T follicular helper cell (primary cell): Measurements from ENCODE around the gene UBTF.

Source experiments
- DNase-seq: peaks from one replicate; pipeline ENCODE4 v3.0.0-alpha.2; 2020; ENCODE audit warnings: low read depth

UBTF gene

DNA sequence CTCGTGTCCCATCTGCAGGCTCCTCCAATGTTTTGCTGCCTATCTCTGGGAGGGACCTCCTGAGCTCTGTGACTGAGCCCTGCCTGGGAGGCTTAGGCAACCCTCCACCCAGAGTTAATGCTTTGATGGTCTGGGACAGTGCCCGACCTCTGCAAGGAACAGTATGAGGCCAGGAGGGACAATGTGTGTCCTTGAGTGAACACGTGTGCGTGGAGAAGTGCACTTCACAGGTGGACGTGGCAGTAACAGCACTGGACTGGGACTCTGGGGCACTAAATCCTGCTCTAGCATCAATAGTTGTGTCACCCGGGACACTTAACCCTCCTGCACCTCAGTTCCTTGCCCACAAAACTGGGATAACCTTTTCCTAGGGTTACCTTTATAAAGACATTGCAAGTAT, 4.6 kb downstream of the UBTF start:
- no peak for DNase-seq

GRCh38 chr17:44214230-44214494, 5.3 kb downstream of the UBTF start:
- DNase-seq: no peak

DNA sequence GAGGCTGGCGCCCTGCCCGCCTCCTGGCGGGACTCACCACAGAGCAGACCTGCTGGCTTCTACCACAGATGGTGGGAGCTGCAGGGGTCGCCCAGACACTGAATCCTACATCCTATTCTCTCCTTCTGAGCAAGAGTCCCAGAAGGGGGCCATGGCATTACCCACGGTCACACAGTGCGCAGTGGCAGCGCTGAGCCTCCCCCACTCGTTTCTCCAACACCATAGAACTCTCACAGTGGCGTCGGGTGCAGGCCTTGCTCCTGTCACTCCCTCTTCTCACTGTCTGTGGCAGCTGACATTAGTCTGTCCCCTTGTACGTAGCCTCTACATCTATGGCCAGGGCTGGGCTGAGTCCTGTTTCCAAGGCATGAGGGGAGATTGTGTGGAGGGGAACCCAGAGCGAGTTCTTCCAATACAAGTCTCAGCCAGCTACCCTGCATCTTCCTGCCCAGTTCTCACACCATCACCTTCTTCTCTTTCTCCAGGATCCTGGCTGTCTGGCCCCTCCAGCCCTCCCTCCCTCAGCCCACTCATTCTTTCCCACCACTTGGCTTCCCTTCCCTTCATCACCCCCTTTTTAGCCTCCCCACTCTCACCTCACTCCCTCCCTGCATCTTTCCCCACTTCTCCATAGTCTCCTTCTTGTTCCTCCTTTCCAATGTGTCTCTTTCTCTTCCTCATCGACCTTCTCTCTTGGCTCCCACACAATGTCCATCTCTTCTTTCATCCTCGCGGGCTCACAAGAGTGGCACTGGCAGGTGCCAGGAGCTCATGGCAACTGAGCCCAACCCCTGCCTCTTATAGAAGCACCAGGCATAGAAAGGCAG, 5.9 kb downstream of the UBTF start:
- DNase-seq: no peak

DNA sequence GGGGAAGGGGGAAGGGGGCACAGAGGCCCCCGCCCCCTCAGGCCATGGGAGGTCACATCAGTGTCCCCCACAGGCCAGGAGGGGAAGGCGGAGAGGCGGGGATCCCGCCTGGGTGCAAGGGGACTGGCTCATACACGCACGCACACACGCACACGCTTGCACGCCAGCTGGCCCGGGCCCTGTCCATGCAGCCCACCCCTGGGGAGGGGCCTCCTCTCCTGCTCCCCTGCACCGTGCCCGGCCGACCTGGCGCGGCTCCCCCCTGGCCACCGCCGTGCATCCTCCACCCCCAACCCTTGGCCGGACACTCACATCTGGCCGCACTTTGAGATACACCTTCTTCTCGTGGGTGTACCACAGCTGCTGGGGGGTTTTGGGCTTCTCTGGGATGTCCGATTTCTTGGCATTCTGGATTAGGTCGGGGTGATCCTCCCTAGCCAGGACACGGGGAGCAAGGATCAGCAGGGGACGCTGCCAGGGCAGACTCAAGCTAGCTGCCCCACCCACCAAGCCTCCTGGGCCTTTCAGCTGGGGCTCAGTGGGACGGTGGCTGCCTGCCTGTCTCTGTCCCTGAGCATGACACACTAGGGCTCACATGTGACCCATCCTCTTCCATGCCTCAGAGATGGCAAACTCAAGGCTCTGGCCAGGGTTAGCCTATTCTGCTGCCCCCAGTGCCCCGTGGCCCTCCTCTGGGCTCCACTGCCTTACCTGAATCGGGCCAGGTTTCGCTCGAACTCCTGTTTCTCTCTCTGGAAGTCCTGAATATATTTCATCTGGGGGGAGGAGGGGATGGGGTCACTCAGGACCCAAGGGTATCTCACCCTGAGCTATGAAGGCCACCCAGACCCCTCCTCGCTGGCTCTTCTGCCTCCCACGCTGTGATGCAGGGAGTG, 6.7 kb downstream of the UBTF start:
- DNase-seq: no peak

GRCh38 chr17:44211281-44212265, 7.9 kb downstream of the UBTF start:
- DNase-seq: no peak

- DNase-seq: peak; percentile 85
Measured at GRCh38 chr17:44210342-44211192, 8.9 kb downstream of the UBTF start.

- DNase-seq: no peak
Measured at GRCh38 chr17:44209786-44210341, 9.6 kb downstream of the UBTF start.

- no peak for DNase-seq
Measured at GRCh38 chr17:44207743-44208142, 11.7 kb downstream of the UBTF start.

DNA sequence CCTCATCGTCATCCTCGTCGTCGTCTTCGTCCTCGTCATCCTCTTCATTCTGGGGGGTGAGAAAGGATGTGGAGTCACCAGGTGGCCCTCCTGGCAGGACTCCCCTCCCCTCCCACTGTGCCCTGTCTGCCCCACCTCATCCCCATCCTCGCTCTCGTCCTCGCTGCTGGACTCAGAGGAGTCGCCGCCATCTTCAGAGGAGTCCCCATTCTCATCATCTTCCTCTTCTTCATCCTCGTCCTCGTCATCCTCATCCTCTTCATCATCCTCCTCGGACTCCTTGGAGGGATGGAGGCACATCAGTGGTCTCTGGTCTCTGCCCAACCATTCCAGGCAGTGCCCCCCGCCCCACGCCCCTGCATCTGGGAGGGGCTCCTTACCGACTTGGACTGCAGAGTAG, 12.2 kb downstream of the UBTF start:
- no peak for DNase-seq

GRCh38 chr17:44206825-44207155, 12.7 kb downstream of the UBTF start:
- no peak for DNase-seq

DNA sequence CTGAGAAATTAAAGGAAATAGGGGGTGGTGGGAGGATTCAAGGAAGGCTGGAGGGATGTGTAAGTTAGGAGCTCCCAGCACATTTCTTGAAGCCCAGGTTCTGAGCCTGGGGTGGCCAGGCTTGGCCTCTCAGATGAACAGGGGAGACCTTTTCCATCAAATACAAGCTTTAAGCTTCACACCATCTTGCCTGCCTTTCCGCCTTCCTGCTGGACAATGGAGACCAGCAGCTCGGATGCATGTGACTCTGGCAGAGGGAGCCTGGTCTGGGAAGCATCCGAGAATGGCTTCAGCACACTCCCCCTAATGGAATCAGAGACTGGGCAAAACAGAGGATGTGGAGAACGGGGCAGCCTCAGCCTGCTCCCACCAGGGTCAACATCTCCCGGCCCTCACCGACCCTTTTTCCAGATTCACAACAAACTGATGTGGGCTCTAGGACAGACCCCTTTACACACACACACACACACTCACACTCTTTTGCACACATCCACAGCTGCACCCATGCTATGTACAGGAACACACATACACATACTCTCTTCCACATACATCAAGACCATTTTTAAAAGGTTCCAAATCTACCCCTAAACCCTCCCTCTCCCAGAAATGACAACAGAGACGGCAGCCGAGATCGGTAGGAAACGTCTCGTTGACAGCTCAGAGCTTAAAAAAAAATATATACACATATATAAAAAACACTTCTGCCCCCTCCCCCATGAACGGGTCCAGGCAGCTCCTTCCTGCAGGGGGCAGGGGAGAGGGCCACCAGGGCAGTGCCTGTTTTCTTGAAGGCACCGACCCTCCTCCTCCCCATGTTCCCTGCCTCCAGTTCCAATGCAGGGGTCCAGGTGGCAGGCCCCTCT, 13.3 kb downstream of the UBTF start:
- DNase-seq: no peak

DNA sequence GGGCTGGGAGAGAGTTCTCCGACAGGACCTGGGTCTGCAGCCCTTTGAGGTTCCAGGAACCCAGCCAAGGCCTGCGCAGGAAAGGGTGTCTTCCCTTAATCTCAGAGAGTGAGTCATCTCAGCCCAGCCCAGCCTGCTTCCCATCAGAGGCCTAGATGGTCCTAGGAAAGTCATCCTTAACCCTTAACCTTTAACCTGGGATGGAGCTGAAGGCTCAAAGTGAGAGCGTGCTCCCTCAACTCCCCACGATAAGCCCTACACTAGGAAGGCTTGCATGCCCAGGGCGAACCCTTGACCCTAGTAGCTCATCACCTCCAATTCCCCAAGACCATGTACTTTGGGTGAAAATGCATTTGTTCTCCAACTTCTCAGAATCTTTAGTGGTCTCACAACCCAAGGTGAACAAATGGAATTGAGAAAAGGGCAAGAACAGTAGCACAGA, 15.0 kb downstream of the UBTF start:
- DNase-seq: no peak

DNA sequence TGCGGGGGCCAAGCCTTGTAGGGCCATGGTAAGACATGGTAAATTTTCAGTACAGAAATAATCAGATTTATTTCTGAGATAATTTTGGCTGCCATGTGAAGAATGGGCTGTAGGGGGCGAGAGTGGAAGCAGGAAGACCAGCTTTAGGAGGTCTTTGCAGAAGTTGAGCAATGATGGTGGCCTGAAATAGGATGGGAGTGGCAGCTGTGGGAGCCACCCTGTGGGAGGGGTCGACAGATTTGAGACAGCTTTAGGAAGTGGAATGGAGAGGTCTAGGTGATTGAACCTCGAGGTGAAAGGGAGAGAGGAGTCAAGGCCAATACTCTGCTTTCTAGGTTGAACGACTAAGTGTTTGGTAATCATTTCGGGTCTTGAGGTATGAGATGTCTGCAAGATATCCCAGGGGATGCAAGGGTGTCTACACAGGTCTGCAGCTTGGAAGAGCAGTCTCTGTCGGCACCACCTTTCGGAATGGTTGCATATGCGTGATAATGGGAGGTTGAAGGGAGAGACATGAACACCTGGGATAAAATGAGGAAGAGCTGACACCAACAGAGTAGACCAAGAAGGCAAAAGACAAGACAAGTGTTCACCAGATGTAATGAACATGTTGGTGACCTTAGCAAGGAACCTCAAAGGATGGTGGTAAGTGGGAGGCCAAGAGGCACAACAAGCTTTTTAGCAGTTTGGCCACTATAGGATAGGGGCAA, 15.6 kb downstream of the UBTF start:
- no peak for DNase-seq

GRCh38 chr17:44202756-44203155, 16.7 kb downstream of the UBTF start:
- no peak for DNase-seq

GRCh38 chr17:44200478-44201155, 18.9 kb downstream of the UBTF start:
- DNase-seq: no peak

DNA sequence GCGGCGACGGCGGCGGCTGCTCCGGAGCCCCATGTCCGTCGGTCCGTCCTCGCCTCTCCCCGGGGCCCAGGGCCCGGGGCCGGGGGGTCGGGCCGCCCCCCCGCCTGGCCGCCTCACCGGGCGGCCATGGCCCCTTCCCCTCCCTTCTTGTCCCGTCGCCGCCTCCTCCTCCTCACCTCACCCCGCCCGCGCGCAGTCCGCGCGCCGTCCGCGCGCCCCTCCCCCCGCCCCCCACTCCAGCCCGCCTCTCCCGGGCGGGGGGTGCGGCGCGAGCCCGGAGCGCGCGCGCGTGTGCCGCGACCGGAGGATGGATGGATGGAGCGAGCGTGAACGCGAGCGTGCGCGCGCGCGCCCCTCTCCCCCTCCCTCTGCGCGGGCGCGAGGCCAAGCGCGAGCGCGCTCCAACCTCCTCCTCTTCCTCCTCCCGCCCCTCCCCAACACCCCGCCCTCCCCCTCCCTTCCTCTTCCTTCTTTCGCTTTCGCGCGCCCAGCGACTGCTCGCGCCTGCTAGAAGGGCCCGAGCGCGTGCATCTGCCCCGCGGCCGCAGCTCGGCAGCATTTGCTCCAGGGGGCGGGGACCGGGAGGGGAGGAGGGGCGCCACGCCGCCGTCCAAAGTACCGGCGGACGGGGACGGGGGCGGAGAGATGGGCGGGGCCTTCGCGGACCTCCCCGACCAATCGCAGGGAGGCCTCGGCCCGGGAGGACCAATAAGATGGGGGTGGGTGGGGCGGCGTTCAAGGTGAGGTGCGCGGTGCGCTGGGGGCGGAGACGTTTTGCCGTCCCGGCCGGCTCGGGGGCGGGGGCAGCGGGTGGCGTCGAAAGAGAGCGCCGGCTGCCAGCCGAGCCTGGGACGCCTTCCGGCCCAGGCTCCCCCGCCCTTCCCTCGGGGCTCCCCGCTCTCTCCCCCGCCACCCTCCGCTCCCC, 19.7 kb downstream of the UBTF start, which contains the start of gene ATXN7L3:
TSS of gene ATXN7L3 (minus strand) at position 332 of the 925 bp plus-strand sequence. CDS start 1,814 bp downstream, outside the sequence.
- peak; percentile 99 for DNase-seq
